H1 (cell line): ENCODE data around the gene ALG5. TPM values are rescaled to one million over a fixed set of nuclear protein-coding genes. Genes with fewer than 3 reads are reported as not detected.

Experiments used
- CTCF ChIA-PET: fragments of 300-600 bp; sonication (Branson Sonifier 250); formaldehyde crosslinking; loops from one replicate; lab custom pipeline; 2021; ENCODE audit not compliant: partially characterized antibody; lab: Charles Lee
- POLR2A ChIA-PET: fragments of 300-600 bp; sonication (Branson Sonifier 250); formaldehyde crosslinking; loops from one replicate; lab custom pipeline; 2021; ENCODE audit warnings: inconsistent platforms; ENCODE audit not compliant: partially characterized antibody; lab: Charles Lee
- DNase-seq, 2 experiments: peaks; one replicate each; pipeline versions ENCODE4 v3.0.0 to v3.0.0-alpha.2; 2010 to 2022; ENCODE audit warnings: low spot score in 2 of 2, low read depth in 1 of 2, mixed read lengths in 1 of 2
- FAIRE-seq: peaks from 2 replicates; lab custom pipeline; 2011; peaks lifted over from hg19 to GRCh38; lab: Jason Lieb, UNC
- H2AFZ ChIP-seq: 2 replicates; pipeline ENCODE4 v1.8.1; 2012; ENCODE audit warnings: low read length, inconsistent platforms
- H2AK5ac ChIP-seq: 2 replicates; pipeline ENCODE4 v1.6.1; 2013; ENCODE audit warnings: low read depth, low read length
- H2BK120ac ChIP-seq: replicated peaks from 2 replicates; pipeline ENCODE3; 2013; ENCODE audit warnings: low read depth, low read length, inconsistent platforms
- H2BK12ac ChIP-seq: 2 replicates; pipeline ENCODE4 v1.6.1; 2013; ENCODE audit warnings: low read depth, low read length
- H2BK15ac ChIP-seq: 2 replicates; pipeline ENCODE4 v1.6.1; 2013; ENCODE audit warnings: low read length
- H2BK20ac ChIP-seq: 2 replicates; pipeline ENCODE4 v1.6.1; 2013; ENCODE audit warnings: low read length
- H2BK5ac ChIP-seq: 2 replicates; pipeline ENCODE4 v1.6.1; 2013; ENCODE audit warnings: low read depth, low read length
- H3K14ac ChIP-seq: 2 replicates; pipeline ENCODE4 v1.6.1; 2013; ENCODE audit warnings: inconsistent platforms; ENCODE audit not compliant: insufficient read length
- H3K18ac ChIP-seq: 2 replicates; pipeline ENCODE4 v1.6.1; 2013; ENCODE audit warnings: low read length; ENCODE audit errors: extremely low read depth
- H3K23ac ChIP-seq: 2 replicates; pipeline ENCODE4 v1.6.1; 2013; ENCODE audit warnings: inconsistent platforms; ENCODE audit not compliant: insufficient read length
- H3K23me2 ChIP-seq: 2 replicates; pipeline ENCODE4 v1.6.1; 2013; ENCODE audit warnings: low read depth, low read length
- H3K27ac ChIP-seq: 2 replicates; pipeline ENCODE4 v1.6.1; 2011; ENCODE audit warnings: low read depth, low read length, inconsistent platforms
- H3K27me3 ChIP-seq, 4 experiments: replicated peaks in 1 of 4; 1 replicate in 1 of 4; 2 replicates in 3 of 4; pipeline versions ENCODE4 v1.6.1 to v1.8.1; 2011 to 2013; ENCODE audit warnings: low read length in 3 of 4, mild to moderate bottlenecking in 3 of 4, inconsistent platforms in 2 of 4, mixed read lengths in 2 of 4, moderate library complexity in 1 of 4; ENCODE audit not compliant: control insufficient read depth in 3 of 4, insufficient read depth in 3 of 4; ENCODE audit errors: extremely low read depth in 1 of 4
- H3K36me3 ChIP-seq, 4 experiments: 2 replicates each; pipeline versions ENCODE4 v1.6.1 to v1.8.1; 2011 to 2013; ENCODE audit warnings: mild to moderate bottlenecking in 4 of 4, low read length in 3 of 4, moderate library complexity in 2 of 4, control low read depth in 1 of 4, inconsistent platforms in 1 of 4; ENCODE audit not compliant: insufficient read depth in 4 of 4, control insufficient read depth in 2 of 4
- H3K4ac ChIP-seq: replicated peaks from 2 replicates; pipeline ENCODE3; 2013; ENCODE audit warnings: low read length, low read depth, mixed read lengths, inconsistent platforms; ENCODE audit not compliant: insufficient read length
- H3K4me1 ChIP-seq, 4 experiments: replicated peaks in 1 of 4; 1 replicate in 1 of 4; 2 replicates in 3 of 4; pipeline versions ENCODE4 v1.6.1 to v1.8.1; 2011 to 2013; ENCODE audit warnings: low read length in 3 of 4, inconsistent platforms in 2 of 4, mixed read lengths in 1 of 4; ENCODE audit not compliant: insufficient read depth in 4 of 4, control insufficient read depth in 3 of 4
- H3K4me2 ChIP-seq, 2 experiments: 2 replicates each; pipeline versions ENCODE4 v1.6.1 to v1.8.1; 2011 to 2013; ENCODE audit warnings: low read depth in 2 of 2, low read length in 2 of 2, control low read depth in 1 of 2, inconsistent platforms in 1 of 2, mild to moderate bottlenecking in 1 of 2; ENCODE audit not compliant: insufficient read depth in 1 of 2
- H3K4me3 ChIP-seq, 4 experiments: fragments of 200-600, 300-600 bp in 1 of 4; sonication (generic), shearing (Covaris generic), sonication (Bioruptor Twin) in 1 of 4; 2 replicates each; pipeline versions ENCODE4 v1.5.1 to v1.8.1; 2011 to 2016; ENCODE audit warnings: low read length in 4 of 4, low read depth in 3 of 4, control low read depth in 2 of 4, inconsistent platforms in 2 of 4, mild to moderate bottlenecking in 2 of 4, mixed read lengths in 1 of 4, moderate library complexity in 1 of 4; ENCODE audit not compliant: insufficient read depth in 2 of 4; ENCODE audit errors: extremely low read depth in 1 of 4
- H3K56ac ChIP-seq: replicated peaks from 2 replicates; pipeline ENCODE3; 2013; ENCODE audit warnings: low read depth, mild to moderate bottlenecking, mixed read lengths, low read length, inconsistent platforms; ENCODE audit not compliant: insufficient read length
- H3K79me1 ChIP-seq: 2 replicates; pipeline ENCODE4 v1.6.1; 2013; ENCODE audit warnings: low read depth, low read length, control low read depth
- H3K79me2 ChIP-seq, 2 experiments: 2 replicates each; pipeline versions ENCODE4 v1.6.1 to v1.8.1; 2012 to 2013; ENCODE audit warnings: low read length in 2 of 2, mild to moderate bottlenecking in 2 of 2, inconsistent platforms in 1 of 2; ENCODE audit not compliant: insufficient read depth in 2 of 2, control insufficient read depth in 1 of 2
- H3K9ac ChIP-seq, 4 experiments: replicated peaks in 1 of 4; 1 replicate in 1 of 4; 2 replicates in 3 of 4; pipeline versions ENCODE4 v1.6.1 to v1.8.1; 2011 to 2013; ENCODE audit warnings: low read depth in 3 of 4, low read length in 3 of 4, control low read depth in 2 of 4, mild to moderate bottlenecking in 2 of 4, moderate library complexity in 2 of 4, inconsistent platforms in 1 of 4; ENCODE audit errors: extremely low read depth in 1 of 4
- H3K9me3 ChIP-seq, 2 experiments: 2 replicates each; pipeline versions ENCODE4 v1.6.1 to v1.8.1; 2012 to 2013; ENCODE audit warnings: mild to moderate bottlenecking in 2 of 2, moderate library complexity in 2 of 2, control low read depth in 1 of 2, inconsistent platforms in 1 of 2, low read depth in 1 of 2, low read length in 1 of 2, mixed read lengths in 1 of 2; ENCODE audit not compliant: insufficient read depth in 2 of 2
- H4K20me1 ChIP-seq, 2 experiments: replicated peaks in 1 of 2; 2 replicates each; pipeline versions ENCODE3 to v1.8.1; 2011 to 2013; ENCODE audit warnings: inconsistent platforms in 2 of 2, low read length in 2 of 2, mild to moderate bottlenecking in 1 of 2; ENCODE audit not compliant: insufficient read depth in 2 of 2, control insufficient read depth in 1 of 2
- H4K5ac ChIP-seq: 2 replicates; pipeline ENCODE4 v1.6.1; 2013; ENCODE audit warnings: low read length, low read depth, mixed read lengths, inconsistent platforms; ENCODE audit not compliant: insufficient read length
- H4K8ac ChIP-seq: 2 replicates; pipeline ENCODE4 v1.8.0; 2013; ENCODE audit warnings: mild to moderate bottlenecking, moderate library complexity, low read length, inconsistent platforms; ENCODE audit not compliant: insufficient read depth; ENCODE audit errors: extremely low read depth
- H4K91ac ChIP-seq: replicated peaks from 2 replicates; pipeline ENCODE3; 2013; ENCODE audit warnings: low read length, mixed read lengths, inconsistent platforms; ENCODE audit not compliant: insufficient read length
- GTF2F1 ChIP-seq: IDR thresholded peaks from 2 replicates; pipeline ENCODE4 v1.6.1; 2012; ENCODE audit warnings: low read depth, low read length, improper control_type of control experiment, borderline replicate concordance
- MAFK ChIP-seq: IDR thresholded peaks from 2 replicates; pipeline ENCODE4 v1.6.1; 2012; ENCODE audit warnings: low read depth, mild to moderate bottlenecking, improper control_type of control experiment, low read length
- POLR2AphosphoS5 ChIP-seq: IDR thresholded peaks from 2 replicates; pipeline ENCODE4 v1.6.1; 2011; ENCODE audit warnings: low read depth, low read length
- RXRA ChIP-seq: IDR thresholded peaks from 2 replicates; pipeline ENCODE4 v1.6.1; 2011; ENCODE audit warnings: low read depth, mild to moderate bottlenecking, low read length, moderate library complexity; ENCODE audit not compliant: insufficient read depth
- SIRT6 ChIP-seq: IDR thresholded peaks from one replicate; pipeline ENCODE4 v1.7.1; 2012; ENCODE audit warnings: low read length, inconsistent platforms
- SP1 ChIP-seq: IDR thresholded peaks from 2 replicates; pipeline ENCODE4 v1.6.1; 2011; ENCODE audit warnings: low read depth, low read length
- TAF1 ChIP-seq: IDR thresholded peaks from 2 replicates; pipeline ENCODE4 v1.6.1; 2011; ENCODE audit warnings: mild to moderate bottlenecking, low read depth, low read length
- ZNF274 ChIP-seq: IDR thresholded peaks from 2 replicates; pipeline ENCODE4 v1.7.0; 2012; ENCODE audit warnings: low read length, borderline replicate concordance; ENCODE audit errors: extremely low read depth
- whole genome bisulfite sequencing, 2 experiments: shearing (Covaris generic) in 1 of 2; methylation state at CpG; one replicate each; pipeline versions ENCODE4 v1.1.6 to v1.1.7; 2013 to 2015; ENCODE audit warnings: low lambda C conversion rate in 2 of 2, mixed read lengths in 2 of 2, inconsistent platforms in 1 of 2, low coverage in 1 of 2, missing lambda C conversion rate in 1 of 2; ENCODE audit not compliant: insufficient replicate concordance in 2 of 2, insufficient coverage in 1 of 2, insufficient read length in 1 of 2; ENCODE audit errors: extremely low coverage in 1 of 2, missing lambda C conversion rate in 1 of 2; 5-methylcytosine and 5-hydroxymethylcytosine counted together
- polyA plus RNA-seq, 7 experiments: library from polyadenylated mRNA; depleted of rRNA in 3 of 7; stranded (reverse) in 5 of 7; unstranded in 2 of 7; fragments of >200 nt in 5 of 7; fragments of 200-250 nt in 2 of 7; gene quantifications; 1 replicate in 5 of 7; 2 replicates in 1 of 7; 4 replicates in 1 of 7; pipeline versions ENCODE4 v1.2.1 to v1.2.3, GENCODE V29; 2011 to 2013; ENCODE audit warnings: missing spikeins in 2 of 7, mixed read lengths in 2 of 7
- total RNA-seq: library from RNA; stranded (reverse); fragmentation: NEBNext Ultra II Directional; extraction: Animal tissue kit (Norgen Biotek cat#: 25700); gene quantifications from 2 replicates; pipeline ENCODE4 v1.2.1, GENCODE V29; 2021
- TF ChIP-seq, protein P1 (sequence below): IDR thresholded peaks from 2 replicates; pipeline ENCODE4 v1.6.1; 2011; ENCODE audit warnings: low read length, improper control_type of control experiment
- TF ChIP-seq, protein P2 (sequence below): IDR thresholded peaks from 2 replicates; pipeline ENCODE4 v1.6.1; 2012; ENCODE audit warnings: inconsistent platforms
- TF ChIP-seq, protein P3 (sequence below): IDR thresholded peaks from 2 replicates; pipeline ENCODE4 v1.6.1; 2012; ENCODE audit warnings: inconsistent platforms

The ALG5 gene
- total and polyA plus RNA-seq, 2 of the 8 experiments (the other 6 are each of a cell fraction or from before 2014, with no cell fraction given): 15.0 to 24.3 TPM

DNA sequence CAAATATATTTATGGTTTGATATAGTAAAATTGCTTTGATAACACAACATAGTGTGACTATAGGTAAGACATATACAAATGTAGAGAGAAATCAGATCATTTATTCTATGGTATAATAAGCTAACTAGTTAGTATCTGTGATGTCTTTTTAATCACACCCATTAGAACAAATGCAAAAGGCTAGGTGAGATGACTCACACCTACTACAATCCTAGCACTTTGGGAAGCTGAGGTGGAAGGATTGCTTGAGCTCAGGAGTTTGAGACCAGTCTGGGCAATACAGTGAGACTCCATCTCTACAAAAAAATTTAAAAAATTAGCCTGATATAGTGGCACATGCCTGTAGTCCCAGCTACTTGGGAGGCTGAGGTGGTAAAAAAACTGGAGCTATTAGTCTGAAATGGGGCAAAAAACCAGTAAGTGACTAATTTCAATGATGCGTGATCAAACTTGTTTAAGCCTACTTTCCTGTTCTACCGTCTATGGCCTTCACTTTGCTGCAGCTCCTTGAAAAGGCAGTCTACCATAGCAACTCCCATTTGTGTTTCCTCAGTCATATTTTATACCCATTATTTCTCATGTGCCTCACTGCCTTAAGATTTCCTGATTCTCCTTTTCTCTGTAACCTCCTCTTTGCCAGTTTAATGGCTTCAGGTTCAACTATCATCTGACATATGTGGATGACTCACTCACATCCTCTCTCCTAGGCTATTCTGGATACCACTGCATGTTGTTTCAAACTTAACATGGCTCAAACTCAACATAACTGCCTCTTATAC lies 12.5 kb downstream of the ALG5 start:
- Histone ChIP-seq H2BK15ac (no peak overlapping the region), H2BK12ac (no peak overlapping the region), H3K9ac (no peak overlapping the region), H3K4me3 (no peak overlapping the region), H3K18ac (no peak overlapping the region), H3K56ac (no peak overlapping the region), H3K27me3 (no peaks in the 10 kb centered on the region), H2BK20ac (no peak overlapping the region), H2BK5ac (no peak overlapping the region), H3K27ac (no peak overlapping the region), H2AFZ (no peak overlapping the region), H3K4me1 (no peaks in the 10 kb centered on the region), H3K14ac (no peak overlapping the region), H4K91ac (no peak overlapping the region), H4K5ac (no peak overlapping the region), H3K4ac (no peak overlapping the region), H4K20me1 (no peaks in the 10 kb centered on the region), H3K23me2 (no peaks in the 10 kb centered on the region), H3K36me3 (peaks cover 10 to 76% (median 35%) of the 10 kb centered on the region in 4 experiments), H2AK5ac (no peak overlapping the region), H3K23ac (no peak overlapping the region), H3K4me2 (no peak overlapping the region), H3K79me2 (no peaks in the 10 kb centered on the region), H2BK120ac (no peak overlapping the region), H4K8ac (no peak overlapping the region), H3K79me1 (no peaks in the 10 kb centered on the region), H3K9me3 (no peaks in the 10 kb centered on the region)
- DNase-seq (no peak), FAIRE-seq (no peak)
- 89% methylated on average over 2 of the region's 2 CpGs; no CpG with 5 or more reads in 1 of the 2 experiments for WGBS, 2 experiments
- ChIA-PET CTCF (interaction anchor here (1.2 kb wide), 1 partner anchor 136 kb away, joined by 5 read pairs; no protein-coding TSS in a partner anchor), POLR2A (no interaction called here)
- TF ChIP-seq, protein P1, sequence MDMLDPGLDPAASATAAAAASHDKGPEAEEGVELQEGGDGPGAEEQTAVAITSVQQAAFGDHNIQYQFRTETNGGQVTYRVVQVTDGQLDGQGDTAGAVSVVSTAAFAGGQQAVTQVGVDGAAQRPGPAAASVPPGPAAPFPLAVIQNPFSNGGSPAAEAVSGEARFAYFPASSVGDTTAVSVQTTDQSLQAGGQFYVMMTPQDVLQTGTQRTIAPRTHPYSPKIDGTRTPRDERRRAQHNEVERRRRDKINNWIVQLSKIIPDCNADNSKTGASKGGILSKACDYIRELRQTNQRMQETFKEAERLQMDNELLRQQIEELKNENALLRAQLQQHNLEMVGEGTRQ: no peak
- TF ChIP-seq SP1 (no peak), GTF2F1 (no peak), TAF1 (no peak), ZNF274 (no peak), SIRT6 (no peak), POLR2AphosphoS5 (no peak), MAFK (no peak), RXRA (no peak)
- TF ChIP-seq, protein P2, sequence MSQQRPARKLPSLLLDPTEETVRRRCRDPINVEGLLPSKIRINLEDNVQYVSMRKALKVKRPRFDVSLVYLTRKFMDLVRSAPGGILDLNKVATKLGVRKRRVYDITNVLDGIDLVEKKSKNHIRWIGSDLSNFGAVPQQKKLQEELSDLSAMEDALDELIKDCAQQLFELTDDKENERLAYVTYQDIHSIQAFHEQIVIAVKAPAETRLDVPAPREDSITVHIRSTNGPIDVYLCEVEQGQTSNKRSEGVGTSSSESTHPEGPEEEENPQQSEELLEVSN: no peak
- TF ChIP-seq, protein P3, sequence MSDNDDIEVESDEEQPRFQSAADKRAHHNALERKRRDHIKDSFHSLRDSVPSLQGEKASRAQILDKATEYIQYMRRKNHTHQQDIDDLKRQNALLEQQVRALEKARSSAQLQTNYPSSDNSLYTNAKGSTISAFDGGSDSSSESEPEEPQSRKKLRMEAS: no peak
